Measurements from ENCODE around the gene TTPAL. TPM values are rescaled to one million over a fixed set of nuclear protein-coding genes. Genes with fewer than 3 reads are reported as not detected.

Gene TTPAL
- total and polyA plus RNA-seq, 9 of the 15 experiments (the other 6 are each of a cell fraction or from before 2014, with no cell fraction given) = 1.1 to 7.0 (median 2.6) TPM

GRCh38 chr20:44526129-44526528 lies 50.5 kb downstream of the TTPAL start:
- DNase-seq (ENCODE audit: extremely low read depth in 1 of 4, low spot score in 3 of 4) (no peak), FAIRE-seq (no peak), ATAC-seq (no peak)
- intact Hi-C loops (cut with micrococcal nuclease) = no loop called here
- CTCF ChIA-PET (ENCODE audit: low intra/inter-chr PET ratio) = no interaction called here
- 69% methylated on average over 6 of the region's 6 CpGs for WGBS (ENCODE audit: insufficient coverage, low coverage, missing lambda C conversion rate)
- H4K20me1 ChIP-seq (replicated peaks; ENCODE audit: control insufficient read depth, insufficient read depth, low read length) = no peaks in the 10 kb centered on the region
- H3K4me1 ChIP-seq (replicated peaks in 1 of 2; ENCODE audit: control insufficient read depth in 2 of 2, insufficient read depth in 2 of 2, low read length in 2 of 2) = peaks cover 8 to 23% of the 10 kb centered on the region in 2 experiments
- H2AFZ ChIP-seq (ENCODE audit: low read depth, low read length) = 0 out of 2 replicates have a peak overlapping the region, but pooled peaks have one; percentile 56
- no peak overlapping the region for H3K9ac ChIP-seq (ENCODE audit: insufficient read depth in 1 of 2, low read depth in 2 of 2, low read length in 2 of 2)
- H3K4me3 ChIP-seq = no peak overlapping the region
- H3K79me2 ChIP-seq (ENCODE audit: control insufficient read depth, insufficient read depth, low read length) = peaks cover 8% of the 10 kb centered on the region
- no peak overlapping the region for H3K4me2 ChIP-seq (ENCODE audit: insufficient read depth, low read length)
- no peaks in the 10 kb centered on the region for H3K27me3 ChIP-seq (ENCODE audit: control insufficient read depth in 2 of 2, insufficient read depth in 2 of 2, low read length in 2 of 2)
- in situ Hi-C loops (cut with MboI) = no loop called here
- H3K9me1 ChIP-seq (ENCODE audit: control insufficient read depth, insufficient read depth, low read length) = no peaks in the 10 kb centered on the region
- no TSS peak for BruUV-seq (replicated peaks)
- no peak overlapping the region for H3K27ac ChIP-seq (ENCODE audit: extremely low read depth, low read depth, low read length)
- H3K9me3 ChIP-seq (replicated peaks; ENCODE audit: control insufficient read depth, insufficient read depth, low read depth, low read length) = no peaks in the 10 kb centered on the region
- no peaks in the 10 kb centered on the region for H3K36me3 ChIP-seq (ENCODE audit: control insufficient read depth, insufficient read depth, low read length)
- POLR2A ChIA-PET = interaction anchor here (0.6 to 0.7 kb wide), 2 partner anchors 16 to 37 kb away, joined by 3 read pairs; no protein-coding TSS in a partner anchor
- TF ChIP-seq MNT (conservative IDR thresholded peaks at IDR 0.05) (no peak), TAF9B (IDR thresholded peaks at IDR 0.05; ENCODE audit: partially characterized antibody) (no peak), NFYB (IDR thresholded peaks at IDR 0.05; ENCODE audit: extremely low read depth, insufficient read length) (no peak), STAG1 (CRISPR knock-in tag; IDR thresholded peaks at IDR 0.05; ENCODE audit: borderline replicate concordance) (no peak), ZSCAN29 (IDR thresholded peaks at IDR 0.05) (no peak), SIRT6 (IDR thresholded peaks at IDR 0.05; ENCODE audit: low read depth, low read length) (no peak), NCOR1 (IDR thresholded peaks at IDR 0.05) (no peak), BHLHE40 (IDR thresholded peaks at IDR 0.05; ENCODE audit: low read length) (no peak), AFF4 (CRISPR knock-in tag; IDR thresholded peaks at IDR 0.05) (no peak), ZNF23 (CRISPR knock-in tag; IDR thresholded peaks at IDR 0.05) (no peak), ZNF134 (CRISPR knock-in tag; conservative IDR thresholded peaks at IDR 0.05) (no peak), ZNF212 (CRISPR knock-in tag; IDR thresholded peaks at IDR 0.05) (no peak), SIN3A (IDR thresholded peaks at IDR 0.05; ENCODE audit: borderline replicate concordance in 2 of 2, control insufficient read depth in 1 of 2, low read depth in 2 of 2, low read length in 2 of 2) (no peak), MECOM (CRISPR knock-in tag; IDR thresholded peaks at IDR 0.05) (no peak), IRF2 (CRISPR knock-in tag; IDR thresholded peaks at IDR 0.05) (no peak), ELK1 (CRISPR knock-in tag; IDR thresholded peaks at IDR 0.05) (no peak), ZNF561 (CRISPR knock-in tag; conservative IDR thresholded peaks at IDR 0.05) (no peak), U2AF2 (optimal IDR thresholded peaks at IDR 0.05; ENCODE audit: low read depth, low read length) (no peak), ATF7 (IDR thresholded peaks at IDR 0.05) (no peak)

Measured in K562 (cell line).